Kidney (tissue), 14 donors: ENCODE results near the gene SLAMF8. TPM values are rescaled to one million over a fixed set of nuclear protein-coding genes. Genes with fewer than 3 reads are reported as not detected.

ENCODE experiments used
- DNase-seq, 5 donors: peaks; one replicate each; pipeline ENCODE4 v3.0.0-alpha.2; 2013 to 2020
- FAIRE-seq: peaks from 2 replicates; lab custom pipeline; 2012; peaks lifted over from hg19 to GRCh38; lab: Jason Lieb, UNC
- H3K27ac ChIP-seq, 2 donors: one replicate each; pipeline ENCODE4 v1.7.0; 2013; ENCODE audit warnings: low read depth in 2 of 2, low read length in 2 of 2, inconsistent platforms in 1 of 2
- H3K27me3 ChIP-seq: one replicate; pipeline ENCODE4 v1.7.1; 2013; ENCODE audit warnings: low read length, inconsistent platforms; ENCODE audit not compliant: control insufficient read depth, insufficient read depth
- H3K36me3 ChIP-seq, 3 donors: one replicate each; pipeline versions ENCODE4 v1.7.0 to v1.7.1; 2013; ENCODE audit warnings: low read length in 3 of 3, control low read depth in 1 of 3, inconsistent platforms in 1 of 3; ENCODE audit not compliant: insufficient read depth in 3 of 3, control insufficient read depth in 2 of 3
- H3K4me1 ChIP-seq, 3 donors: one replicate each; pipeline versions ENCODE4 v1.7.0 to v1.7.1; 2013; ENCODE audit warnings: low read length in 3 of 3, inconsistent platforms in 1 of 3, low read depth in 1 of 3; ENCODE audit not compliant: control insufficient read depth in 2 of 3, insufficient read depth in 2 of 3
- H3K4me3 ChIP-seq, 3 donors: one replicate each; pipeline versions ENCODE4 v1.7.0 to v1.8.1; 2013; ENCODE audit warnings: low read length in 3 of 3, control low read depth in 1 of 3, inconsistent platforms in 1 of 3
- H3K9ac ChIP-seq, 3 donors: one replicate each; pipeline versions ENCODE4 v1.7.0 to v1.7.1; 2013; ENCODE audit warnings: low read length in 3 of 3, control low read depth in 1 of 3, inconsistent platforms in 1 of 3
- H3K9me3 ChIP-seq, 3 donors: one replicate each; pipeline versions ENCODE4 v1.7.0 to v1.7.1; 2013; ENCODE audit warnings: low read length in 3 of 3, control low read depth in 1 of 3, inconsistent platforms in 1 of 3; ENCODE audit not compliant: control insufficient read depth in 2 of 3, insufficient read depth in 1 of 3
- intact Hi-C: fragments of 100-400 bp; cut with DNase I; formaldehyde crosslinking; loops from one replicate; pipeline ENCODE4 v1.11.1; 2022
- polyA plus RNA-seq: library from polyadenylated mRNA; stranded (reverse); fragments of 350-450 nt; fragmentation: Illumina TruSeq; extraction: RNeasy Lipid Tissue Mini Kit (QIAGEN cat#74804); gene quantifications from one replicate; pipeline ENCODE4 v1.2.3, GENCODE V29; 2014; ENCODE audit warnings: low read depth, low replicate concordance; ENCODE audit not compliant: insufficient read depth
- total RNA-seq: library from RNA; stranded (reverse); fragmentation: NEBNext Ultra II Directional; extraction: Animal tissue kit (Norgen Biotek cat#: 25700); gene quantifications from one replicate; pipeline ENCODE4 v1.2.1, GENCODE V29; 2021
- TF ChIP-seq, protein P1 (sequence below): IDR thresholded peaks from 3 replicates; pipeline ENCODE4 v1.5.1; 2012; ENCODE audit warnings: mild to moderate bottlenecking, moderate library complexity, borderline replicate concordance; ENCODE audit not compliant: insufficient read depth; ENCODE audit errors: extremely low read depth
- donor health status: control.
- donor health status: control.
- donor health status: control.
- donor health status: control.
- donor health status: control.
- donor health status: DM: yes; HTN: yes; CAD: no.
- donor health status: Normal renal cell carcinoma (clear cell type).

The SLAMF8 gene
- total and polyA plus RNA-seq, 2 donors from 2014 or later = 1.8 to 12.0 TPM

DNA sequence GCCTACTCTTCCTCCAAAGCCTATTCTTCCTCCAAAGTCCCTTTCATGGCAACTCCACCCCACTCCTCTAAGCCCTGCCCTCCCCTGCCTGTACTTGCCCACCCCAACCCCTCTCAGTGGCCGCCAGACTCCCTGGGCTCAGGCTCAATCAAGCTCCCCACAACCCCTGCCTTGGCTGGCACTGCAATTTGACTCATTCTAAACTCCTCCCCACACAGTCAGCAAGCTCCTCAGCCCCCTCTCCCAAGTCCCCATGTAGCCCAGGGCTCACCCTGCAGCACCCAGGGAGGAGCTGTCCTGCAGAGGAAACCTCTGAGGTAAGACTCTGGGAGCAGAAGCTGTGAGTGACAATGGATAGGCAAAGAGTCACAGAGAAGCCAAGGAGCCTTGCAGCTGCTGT lies 39.4 kb downstream of the SLAMF8 start:
- no peaks in the 10 kb centered on the region for H3K9me3 ChIP-seq
- no peaks in the 10 kb centered on the region for H3K27me3 ChIP-seq
- H3K4me3 ChIP-seq = no peak overlapping the region
- intact Hi-C loops = no loop called here
- FAIRE-seq (no peak), DNase-seq (no peak)
- H3K9ac ChIP-seq = no peak overlapping the region
- H3K27ac ChIP-seq = no peak overlapping the region
- TF ChIP-seq, protein P1, sequence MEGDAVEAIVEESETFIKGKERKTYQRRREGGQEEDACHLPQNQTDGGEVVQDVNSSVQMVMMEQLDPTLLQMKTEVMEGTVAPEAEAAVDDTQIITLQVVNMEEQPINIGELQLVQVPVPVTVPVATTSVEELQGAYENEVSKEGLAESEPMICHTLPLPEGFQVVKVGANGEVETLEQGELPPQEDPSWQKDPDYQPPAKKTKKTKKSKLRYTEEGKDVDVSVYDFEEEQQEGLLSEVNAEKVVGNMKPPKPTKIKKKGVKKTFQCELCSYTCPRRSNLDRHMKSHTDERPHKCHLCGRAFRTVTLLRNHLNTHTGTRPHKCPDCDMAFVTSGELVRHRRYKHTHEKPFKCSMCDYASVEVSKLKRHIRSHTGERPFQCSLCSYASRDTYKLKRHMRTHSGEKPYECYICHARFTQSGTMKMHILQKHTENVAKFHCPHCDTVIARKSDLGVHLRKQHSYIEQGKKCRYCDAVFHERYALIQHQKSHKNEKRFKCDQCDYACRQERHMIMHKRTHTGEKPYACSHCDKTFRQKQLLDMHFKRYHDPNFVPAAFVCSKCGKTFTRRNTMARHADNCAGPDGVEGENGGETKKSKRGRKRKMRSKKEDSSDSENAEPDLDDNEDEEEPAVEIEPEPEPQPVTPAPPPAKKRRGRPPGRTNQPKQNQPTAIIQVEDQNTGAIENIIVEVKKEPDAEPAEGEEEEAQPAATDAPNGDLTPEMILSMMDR = no peak
- H3K4me1 ChIP-seq = peaks cover 0 to 9% (median 8%) of the 10 kb centered on the region in 3 donors
- H3K36me3 ChIP-seq = no peaks in the 10 kb centered on the region

GRCh38 chr1:159866905-159867663 lies 40.4 kb downstream of the SLAMF8 start:
- DNase-seq (no peak), FAIRE-seq (no peak)
- Histone ChIP-seq H3K27ac (peak overlapping the region; percentile 9 to 54), H3K36me3 (no peaks in the 10 kb centered on the region), H3K9ac (no peak overlapping the region), H3K4me3 (no peak overlapping the region), H3K27me3 (no peaks in the 10 kb centered on the region), H3K4me1 (peaks cover 0 to 9% (median 8%) of the 10 kb centered on the region in 3 donors), H3K9me3 (no peaks in the 10 kb centered on the region)
- intact Hi-C loops = no loop called here
- TF ChIP-seq, protein P1 = no peak

DNA sequence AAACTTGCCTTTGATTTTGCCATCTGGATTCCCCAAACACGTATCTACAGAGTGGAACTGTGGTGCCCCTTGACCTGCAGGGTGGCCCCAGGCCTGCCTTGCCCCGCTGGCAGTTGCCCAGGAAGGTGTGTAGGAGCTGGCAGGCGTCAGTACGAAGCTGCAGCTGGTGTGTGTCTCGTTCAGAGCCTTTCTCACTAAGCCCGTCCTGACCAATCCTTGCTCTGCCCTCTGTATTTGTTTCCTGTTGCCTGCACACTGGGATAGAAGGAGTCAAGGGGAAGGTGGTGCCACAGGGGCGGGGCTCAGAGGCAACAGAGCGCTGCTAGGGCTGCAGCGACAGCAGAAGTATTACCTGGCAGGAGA lies 41.0 kb downstream of the SLAMF8 start:
- Histone ChIP-seq H3K9me3 (no peaks in the 10 kb centered on the region), H3K27ac (peak overlapping the region; percentile 54 to 59), H3K4me3 (no peak overlapping the region), H3K9ac (no peak overlapping the region), H3K36me3 (no peaks in the 10 kb centered on the region), H3K27me3 (no peaks in the 10 kb centered on the region), H3K4me1 (peaks cover 0 to 9% (median 8%) of the 10 kb centered on the region in 3 donors)
- DNase-seq = peak; percentile 87 to 95 (median 90)
- TF ChIP-seq, protein P1 = no peak
- FAIRE-seq = no peak
- intact Hi-C loops = no loop called here
